ENCODE results near the gene VPS33B.
"Not testable (repeated sequence)": the region's sequence is repeated elsewhere in the genome, so short reads cannot be mapped to it uniquely, and the experiment has no call there.

VPS33B gene

DNA sequence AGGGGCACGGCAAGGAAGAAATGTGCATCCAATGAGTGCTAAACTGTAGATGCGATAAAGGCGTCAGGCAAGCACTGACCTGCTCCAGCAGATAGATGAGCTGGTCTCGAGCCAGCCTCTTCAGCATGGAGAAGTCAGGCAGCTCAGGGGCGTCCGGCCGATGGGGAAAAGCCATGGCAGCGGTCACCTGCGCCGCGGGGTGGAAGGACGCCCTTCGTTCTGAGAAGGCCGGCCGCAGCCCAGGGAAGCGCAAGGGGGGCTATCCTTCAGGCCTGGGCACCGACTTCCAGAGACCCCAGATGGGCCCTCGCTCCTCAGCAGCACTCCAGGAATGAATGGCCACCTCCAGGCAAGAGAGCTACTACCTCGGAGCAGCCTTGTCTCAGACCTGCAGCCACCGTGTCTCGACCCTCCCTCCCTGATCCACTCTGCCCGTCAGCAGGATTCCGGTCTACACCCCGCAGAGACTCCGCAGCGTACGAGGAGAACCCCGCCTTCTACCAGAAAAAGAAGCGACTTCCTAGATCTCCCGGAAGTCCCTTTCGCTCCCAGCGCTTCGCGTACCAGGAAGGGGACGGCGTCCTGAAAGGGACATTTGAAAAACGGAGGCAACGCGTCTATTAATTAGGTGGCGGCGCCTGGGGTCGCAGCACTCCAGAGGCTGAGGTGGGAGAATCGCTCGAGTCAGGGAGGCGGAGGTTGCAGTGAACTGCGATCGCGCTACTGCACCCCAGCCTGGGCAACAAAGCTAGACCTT is at the start of gene VPS33B:
VPS33B (minus strand) TSS at position 520 of the 757 bp plus-strand sequence; CDS start at position 175, 345 bp downstream.
- DNase-seq: peak; percentile 82 to 87

DNA sequence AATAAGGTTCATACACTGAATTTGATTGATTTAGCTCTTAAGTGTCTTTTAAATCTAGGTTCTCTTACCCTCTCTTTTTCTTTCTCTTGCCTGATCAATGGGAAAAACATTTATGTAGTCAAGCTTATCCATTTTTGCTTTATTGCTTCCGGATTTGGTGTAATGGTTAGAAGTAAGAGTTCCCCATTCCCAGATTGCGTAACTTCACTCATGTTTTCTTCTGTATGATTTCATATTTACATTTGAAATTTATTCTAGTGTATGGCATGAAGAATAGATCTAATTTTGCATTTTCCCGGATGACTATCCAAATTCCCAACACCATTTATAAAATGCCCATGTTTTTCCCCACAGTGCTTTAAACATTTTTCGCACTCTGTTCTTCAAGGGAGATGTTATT is 49.8 kb upstream of the VPS33B start:
- DNase-seq: peak; percentile 22 to 55

- DNase-seq: no peak
Observed at GRCh38 chr15:91070872-91071271, 48.5 kb upstream of the VPS33B start.

DNA sequence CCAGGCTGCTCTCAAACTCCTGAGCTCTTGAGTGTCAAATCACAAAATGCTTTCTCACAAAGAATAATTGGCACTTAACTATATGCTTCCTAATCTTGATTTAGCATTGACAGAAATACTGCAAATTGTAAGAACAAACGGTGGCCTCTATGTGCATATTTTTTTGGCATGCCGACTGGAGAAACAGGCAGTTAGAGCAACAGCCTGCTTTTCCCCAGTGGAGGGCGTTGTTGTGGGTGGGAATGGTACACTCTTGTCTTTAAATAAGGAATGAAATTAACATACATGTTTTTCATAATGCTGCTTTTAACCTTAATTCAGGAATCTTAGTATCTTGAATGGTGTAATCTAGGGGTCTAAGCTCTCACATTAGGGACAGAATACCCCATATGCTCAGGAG is 46.6 kb upstream of the VPS33B start:
- DNase-seq: no peak

DNA sequence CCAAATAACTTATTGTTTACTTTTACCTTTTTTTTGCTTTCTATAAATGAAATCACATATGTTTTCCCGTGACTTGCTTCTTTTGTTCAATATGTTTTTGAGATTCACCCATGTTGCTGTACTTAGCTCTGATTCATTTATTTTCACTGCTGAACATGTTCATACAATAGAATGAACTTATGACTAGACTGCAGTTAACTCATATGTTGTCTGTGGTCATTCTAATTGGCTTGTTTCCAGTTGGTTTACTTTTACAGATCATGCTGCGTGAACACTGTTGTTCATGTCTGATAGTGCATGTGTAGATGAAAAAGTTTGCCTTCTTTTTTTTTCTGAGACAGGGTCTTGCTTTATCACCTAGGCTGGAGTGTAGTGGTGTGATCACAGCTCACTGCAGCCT is 46.0 kb upstream of the VPS33B start:
- DNase-seq: no peak

DNA sequence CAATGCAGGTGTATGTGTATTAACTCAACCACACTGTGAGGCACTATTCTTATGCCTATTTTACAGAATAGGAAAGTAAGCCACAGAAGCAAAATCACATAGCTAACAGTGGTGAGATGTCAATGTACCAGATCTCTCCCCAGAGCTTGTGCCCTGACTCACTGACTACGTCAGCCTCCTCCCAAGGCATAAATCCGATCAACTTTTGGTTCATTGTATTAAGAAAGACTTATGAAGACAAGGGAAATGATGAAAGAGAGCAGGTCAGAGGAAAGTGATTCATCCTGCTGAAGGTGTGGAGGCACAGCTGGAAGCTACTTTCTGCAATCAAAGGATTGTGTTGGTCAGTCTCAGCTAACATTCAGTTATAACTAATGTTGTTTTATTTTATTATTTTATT is 44.6 kb upstream of the VPS33B start:
- no peak for DNase-seq

DNA sequence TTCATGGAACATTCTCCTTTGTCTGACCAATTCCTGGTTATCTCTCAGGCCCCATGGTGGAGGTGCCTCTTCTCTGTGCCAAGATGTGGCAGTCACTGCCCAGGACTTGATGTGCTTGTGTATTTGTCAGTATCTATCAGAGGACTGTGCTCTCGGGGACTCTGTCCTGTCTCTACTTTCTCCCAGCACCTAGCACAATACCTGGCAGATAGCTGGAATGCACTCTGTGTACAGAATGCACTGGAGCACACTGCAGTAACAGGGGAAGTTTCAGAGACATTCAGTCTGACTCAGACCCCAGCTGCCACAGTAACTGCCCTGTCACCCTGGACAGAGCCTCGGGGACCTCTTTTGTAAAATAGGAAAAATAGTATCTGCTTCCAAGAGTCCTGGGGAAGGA is 43.1 kb upstream of the VPS33B start:
- DNase-seq: no peak

GRCh38 chr15:91061997-91062396 is 39.6 kb upstream of the VPS33B start:
- DNase-seq: no peak

DNA sequence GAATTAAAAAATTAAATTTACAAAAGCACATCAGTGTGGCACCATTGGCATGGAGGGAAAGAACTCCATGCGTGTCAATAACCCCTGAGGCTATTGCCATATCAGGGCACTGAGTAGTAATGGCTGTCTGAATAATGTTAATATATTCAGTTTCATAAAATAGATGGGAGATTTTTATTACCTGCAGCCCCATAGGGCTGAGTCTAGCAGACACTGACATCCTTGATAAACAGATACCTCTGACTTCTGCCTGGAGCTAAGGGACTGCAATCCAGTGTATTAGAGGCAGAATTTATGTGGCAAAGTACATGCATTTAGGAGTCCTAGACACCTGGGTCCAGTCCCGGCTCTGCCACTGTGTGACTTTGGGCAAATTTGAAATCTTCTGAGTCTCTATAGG is 38.8 kb upstream of the VPS33B start:
- DNase-seq: no peak

GRCh38 chr15:91055548-91056331 is 33.3 kb upstream of the VPS33B start:
- DNase-seq: peak; percentile 49 to 82

DNA sequence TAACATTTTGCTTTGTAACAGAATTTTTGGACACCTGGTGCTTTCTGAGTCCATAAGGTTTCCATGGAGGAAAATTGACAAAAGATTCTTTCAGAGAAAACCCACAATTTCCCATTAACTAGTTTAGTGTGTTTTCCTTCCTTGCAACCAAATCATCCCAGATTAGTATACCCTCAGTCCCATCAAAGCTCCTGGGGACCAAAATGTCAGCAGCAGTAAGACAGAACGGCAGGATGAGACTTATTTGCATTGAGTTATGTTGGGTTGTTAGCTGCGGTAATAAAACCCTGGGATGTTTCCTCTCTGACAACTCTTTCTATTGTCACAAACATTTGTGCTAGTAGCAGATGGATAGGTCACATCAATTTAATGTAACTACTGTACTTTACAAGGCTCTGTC is 32.4 kb upstream of the VPS33B start:
- DNase-seq: no peak

GRCh38 chr15:91051248-91051647 is 28.9 kb upstream of the VPS33B start:
- no peak for DNase-seq

DNA sequence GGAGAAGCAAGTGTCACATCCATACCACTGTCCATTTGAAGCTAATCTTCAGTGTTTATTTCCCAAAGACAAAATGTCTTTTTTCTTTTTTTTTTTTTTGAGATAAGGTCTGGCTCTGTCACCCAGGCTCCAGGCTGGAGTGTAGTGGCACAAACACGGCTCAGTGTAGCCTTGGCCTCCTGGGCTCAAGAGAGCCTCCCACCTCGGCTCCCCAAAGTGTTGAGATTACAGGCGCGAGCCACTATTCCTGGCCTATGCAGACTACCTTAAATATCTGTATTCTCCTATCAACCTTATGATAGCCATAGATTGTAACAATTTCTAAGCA is 27.7 kb upstream of the VPS33B start:
- DNase-seq: no peak

GRCh38 chr15:91049378-91050127 is 27.2 kb upstream of the VPS33B start:
- peak; percentile 31 to 68 for DNase-seq

GRCh38 chr15:91047545-91048199 is 25.3 kb upstream of the VPS33B start:
- DNase-seq: peak; percentile 18 to 38

DNA sequence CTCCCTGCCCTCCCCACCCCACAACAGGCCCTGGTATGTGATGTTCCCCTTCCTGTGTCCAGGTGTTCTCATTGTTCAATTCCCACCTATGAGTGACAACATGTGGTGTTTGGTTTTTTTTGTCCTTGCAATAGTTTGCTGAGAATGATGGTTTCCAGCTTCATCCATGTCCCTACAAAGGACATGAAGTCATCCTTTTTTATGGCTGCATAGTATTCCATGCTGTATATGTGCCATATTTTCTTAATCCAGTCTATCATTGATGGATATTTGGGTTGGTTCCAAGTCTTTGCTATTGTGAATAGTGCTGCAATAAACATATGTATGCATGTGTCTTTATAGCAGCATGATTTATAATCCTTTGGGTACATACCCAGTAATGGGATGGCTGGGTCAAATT is 23.7 kb upstream of the VPS33B start:
- DNase-seq: not testable (repeated sequence)

DNA sequence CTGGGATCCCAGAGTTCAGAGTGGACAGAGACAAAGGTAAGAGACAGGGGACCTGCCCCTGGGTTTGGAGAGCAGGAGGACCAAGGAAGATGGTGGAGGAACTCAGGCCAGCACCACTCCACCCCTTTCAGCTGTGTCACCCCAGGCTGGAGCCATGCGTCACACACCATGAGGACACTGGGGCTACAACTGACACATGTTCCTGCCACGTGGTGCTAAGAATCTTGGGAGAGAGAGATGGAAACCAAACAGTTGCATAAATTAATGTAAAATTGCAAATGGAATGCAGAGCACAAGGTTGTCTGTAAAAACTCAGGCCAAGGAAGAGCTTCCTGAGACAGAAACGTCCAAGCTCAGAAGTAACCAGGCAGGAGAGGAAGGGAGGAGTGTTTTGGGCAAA is 22.7 kb upstream of the VPS33B start:
- no peak for DNase-seq

DNA sequence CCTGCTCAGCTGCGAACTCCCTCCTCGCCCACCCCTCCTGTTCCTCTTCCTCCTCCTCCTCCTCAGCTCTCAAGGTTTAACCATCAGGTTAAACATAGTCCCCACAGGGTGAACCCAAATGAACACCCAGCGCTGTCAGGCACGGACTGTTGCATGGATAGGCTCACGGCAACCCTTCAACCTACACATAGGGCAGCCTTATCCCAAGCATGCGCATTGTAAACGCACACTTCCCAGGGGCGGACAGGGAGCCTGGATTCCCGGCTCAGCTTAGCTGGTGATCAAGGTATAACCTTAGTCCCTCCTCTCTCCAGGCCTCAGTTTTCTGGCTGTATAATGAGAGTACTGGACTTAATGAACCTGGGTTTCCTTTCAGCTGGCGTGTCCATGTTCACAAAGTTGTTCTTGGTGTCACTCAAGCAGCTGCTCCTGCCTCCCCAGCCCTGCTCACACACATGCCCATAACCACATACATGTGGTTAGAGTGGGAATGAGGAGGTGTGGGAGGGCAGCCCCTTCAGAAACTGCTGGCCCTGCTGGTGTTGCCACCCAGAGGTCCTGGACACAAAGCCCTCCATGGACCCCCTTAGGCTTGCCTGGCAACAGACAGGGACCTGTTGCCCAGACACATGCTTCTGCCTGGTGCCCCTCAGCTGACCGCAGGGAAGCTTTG is 20.9 kb upstream of the VPS33B start:
- DNase-seq: no peak

DNA sequence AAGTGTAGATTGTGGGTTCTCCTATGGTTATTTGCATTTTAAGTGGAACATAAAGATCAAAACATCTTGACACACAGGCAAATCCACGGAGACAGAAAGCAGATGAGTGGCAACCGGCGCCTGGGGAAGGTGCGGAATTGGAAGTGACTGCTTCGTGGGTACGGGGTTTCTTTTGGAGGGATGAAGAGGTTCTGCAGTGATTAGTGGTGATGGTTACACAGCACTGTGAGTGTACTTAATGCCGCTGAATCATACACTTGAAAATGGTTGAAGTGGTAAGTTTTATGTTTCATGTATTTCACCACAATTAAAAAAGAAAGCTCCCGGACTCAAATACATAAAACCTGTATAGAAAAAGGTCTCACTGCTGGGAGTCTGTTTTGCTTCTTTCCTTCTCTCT is 18.5 kb upstream of the VPS33B start:
- no peak for DNase-seq

DNA sequence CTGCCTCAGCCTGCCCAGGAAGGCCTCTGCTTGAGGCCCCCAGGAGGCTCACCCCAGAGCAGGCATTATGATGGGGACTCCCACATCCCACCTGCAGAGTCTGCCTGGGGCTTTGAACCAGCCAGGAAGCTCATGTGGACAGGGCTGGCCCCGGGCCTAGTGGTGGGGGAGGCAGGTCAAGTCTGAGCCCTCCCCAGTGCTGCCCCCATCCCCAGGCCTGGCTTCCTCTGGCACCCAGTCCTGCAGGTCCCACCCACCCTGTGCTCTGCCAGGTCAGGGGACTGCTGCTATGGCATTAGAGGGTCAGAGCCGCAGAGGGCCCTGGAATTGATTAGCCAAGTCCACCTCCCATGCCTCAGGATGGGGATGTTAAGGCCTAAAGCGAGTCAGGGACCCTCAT is 17.6 kb upstream of the VPS33B start:
- no peak for DNase-seq

DNA sequence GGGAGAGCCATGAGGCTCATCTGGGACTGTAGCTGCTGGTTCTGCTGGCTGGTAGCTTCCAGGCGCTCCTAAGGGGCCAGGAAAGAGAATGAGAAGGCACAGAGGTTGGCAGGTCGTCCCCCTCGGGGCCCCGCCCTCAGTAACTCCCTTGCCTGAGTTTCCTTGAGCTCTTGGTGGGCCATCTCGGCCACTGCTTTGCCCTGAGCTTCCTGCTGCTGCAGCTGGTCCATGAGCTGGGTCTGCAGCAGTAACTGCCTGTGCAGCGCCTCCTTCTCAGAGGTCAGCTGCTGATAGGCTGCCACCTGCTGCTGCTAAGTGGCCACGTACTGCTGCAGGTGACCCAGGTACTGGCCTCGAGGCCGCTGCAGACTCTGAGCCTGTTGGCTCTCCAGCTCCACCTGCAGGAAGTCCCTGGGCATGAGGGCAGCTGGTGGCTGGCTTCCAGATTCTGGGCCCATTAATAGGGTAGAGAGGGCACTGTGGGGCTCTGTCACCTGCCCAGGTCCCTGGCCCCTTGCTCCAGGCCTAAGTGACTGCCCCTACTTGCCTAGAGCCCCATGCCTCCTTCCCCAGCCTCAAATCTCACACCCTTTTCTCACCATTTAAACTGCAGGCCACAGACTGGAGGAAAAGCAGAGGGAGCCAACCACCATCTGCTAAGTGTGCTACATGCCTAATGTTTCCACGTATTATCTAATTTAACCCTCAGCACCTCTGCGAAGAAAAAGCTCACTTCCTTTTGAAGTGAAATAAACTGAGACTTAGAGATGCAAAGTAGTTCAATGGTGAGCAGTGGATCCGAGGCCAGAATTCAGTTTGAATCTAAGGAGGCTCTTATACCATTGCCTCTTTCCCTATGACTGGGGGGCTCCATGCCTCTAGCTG is 10.8 kb upstream of the VPS33B start:
- peak in 1 of 2 donors; percentile 47 for DNase-seq

DNA sequence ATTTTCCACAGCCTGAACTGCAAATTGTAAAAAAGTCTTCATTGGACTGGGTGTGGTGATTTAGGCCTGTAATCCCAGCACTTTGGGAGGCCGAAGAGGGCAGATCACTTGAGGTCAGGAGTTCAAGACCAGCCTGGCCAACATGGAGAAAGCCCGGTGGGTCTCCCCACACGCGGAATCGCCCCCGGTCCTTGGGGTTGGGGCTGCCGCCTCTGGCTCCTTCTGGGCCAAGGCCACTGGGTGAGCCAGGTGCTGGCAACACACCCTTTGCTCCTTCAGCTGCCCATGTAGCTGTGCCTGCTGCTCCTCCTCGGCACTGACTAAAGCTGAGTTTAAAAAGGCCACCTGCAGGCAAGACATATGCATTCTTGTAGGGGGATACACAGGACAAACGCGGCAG is 9.4 kb upstream of the VPS33B start:
- DNase-seq: no peak
